H1 (cell line): ENCODE data around the gene POC1B. TPM values are rescaled to one million over a fixed set of nuclear protein-coding genes. Genes with fewer than 3 reads are reported as not detected.

Source experiments
- CTCF ChIA-PET: fragments of 300-600 bp; sonication (Branson Sonifier 250); formaldehyde crosslinking; loops from one replicate; lab custom pipeline; 2021; ENCODE audit not compliant: partially characterized antibody; lab: Charles Lee
- POLR2A ChIA-PET: fragments of 300-600 bp; sonication (Branson Sonifier 250); formaldehyde crosslinking; loops from one replicate; lab custom pipeline; 2021; ENCODE audit warnings: inconsistent platforms; ENCODE audit not compliant: partially characterized antibody; lab: Charles Lee
- DNase-seq, 2 experiments: peaks; one replicate each; pipeline versions ENCODE4 v3.0.0 to v3.0.0-alpha.2; 2010 to 2022; ENCODE audit warnings: low spot score in 2 of 2, low read depth in 1 of 2, mixed read lengths in 1 of 2
- FAIRE-seq: peaks from 2 replicates; lab custom pipeline; 2011; peaks lifted over from hg19 to GRCh38; lab: Jason Lieb, UNC
- H2AFZ ChIP-seq: 2 replicates; pipeline ENCODE4 v1.8.1; 2012; ENCODE audit warnings: low read length, inconsistent platforms
- H2AK5ac ChIP-seq: 2 replicates; pipeline ENCODE4 v1.6.1; 2013; ENCODE audit warnings: low read depth, low read length
- H2BK120ac ChIP-seq: replicated peaks from 2 replicates; pipeline ENCODE3; 2013; ENCODE audit warnings: low read depth, low read length, inconsistent platforms
- H2BK12ac ChIP-seq: 2 replicates; pipeline ENCODE4 v1.6.1; 2013; ENCODE audit warnings: low read depth, low read length
- H2BK15ac ChIP-seq: 2 replicates; pipeline ENCODE4 v1.6.1; 2013; ENCODE audit warnings: low read length
- H2BK20ac ChIP-seq: 2 replicates; pipeline ENCODE4 v1.6.1; 2013; ENCODE audit warnings: low read length
- H2BK5ac ChIP-seq: 2 replicates; pipeline ENCODE4 v1.6.1; 2013; ENCODE audit warnings: low read depth, low read length
- H3K14ac ChIP-seq: 2 replicates; pipeline ENCODE4 v1.6.1; 2013; ENCODE audit warnings: inconsistent platforms; ENCODE audit not compliant: insufficient read length
- H3K18ac ChIP-seq: 2 replicates; pipeline ENCODE4 v1.6.1; 2013; ENCODE audit warnings: low read length; ENCODE audit errors: extremely low read depth
- H3K23ac ChIP-seq: 2 replicates; pipeline ENCODE4 v1.6.1; 2013; ENCODE audit warnings: inconsistent platforms; ENCODE audit not compliant: insufficient read length
- H3K23me2 ChIP-seq: 2 replicates; pipeline ENCODE4 v1.6.1; 2013; ENCODE audit warnings: low read depth, low read length
- H3K27ac ChIP-seq: 2 replicates; pipeline ENCODE4 v1.6.1; 2011; ENCODE audit warnings: low read depth, low read length, inconsistent platforms
- H3K27me3 ChIP-seq, 4 experiments: replicated peaks in 1 of 4; 1 replicate in 1 of 4; 2 replicates in 3 of 4; pipeline versions ENCODE4 v1.6.1 to v1.8.1; 2011 to 2013; ENCODE audit warnings: low read length in 3 of 4, mild to moderate bottlenecking in 3 of 4, inconsistent platforms in 2 of 4, mixed read lengths in 2 of 4, moderate library complexity in 1 of 4; ENCODE audit not compliant: control insufficient read depth in 3 of 4, insufficient read depth in 3 of 4; ENCODE audit errors: extremely low read depth in 1 of 4
- H3K36me3 ChIP-seq, 4 experiments: 2 replicates each; pipeline versions ENCODE4 v1.6.1 to v1.8.1; 2011 to 2013; ENCODE audit warnings: mild to moderate bottlenecking in 4 of 4, low read length in 3 of 4, moderate library complexity in 2 of 4, control low read depth in 1 of 4, inconsistent platforms in 1 of 4; ENCODE audit not compliant: insufficient read depth in 4 of 4, control insufficient read depth in 2 of 4
- H3K4ac ChIP-seq: replicated peaks from 2 replicates; pipeline ENCODE3; 2013; ENCODE audit warnings: low read length, low read depth, mixed read lengths, inconsistent platforms; ENCODE audit not compliant: insufficient read length
- H3K4me1 ChIP-seq, 4 experiments: replicated peaks in 1 of 4; 1 replicate in 1 of 4; 2 replicates in 3 of 4; pipeline versions ENCODE4 v1.6.1 to v1.8.1; 2011 to 2013; ENCODE audit warnings: low read length in 3 of 4, inconsistent platforms in 2 of 4, mixed read lengths in 1 of 4; ENCODE audit not compliant: insufficient read depth in 4 of 4, control insufficient read depth in 3 of 4
- H3K4me2 ChIP-seq, 2 experiments: 2 replicates each; pipeline versions ENCODE4 v1.6.1 to v1.8.1; 2011 to 2013; ENCODE audit warnings: low read depth in 2 of 2, low read length in 2 of 2, control low read depth in 1 of 2, inconsistent platforms in 1 of 2, mild to moderate bottlenecking in 1 of 2; ENCODE audit not compliant: insufficient read depth in 1 of 2
- H3K4me3 ChIP-seq, 4 experiments: fragments of 200-600, 300-600 bp in 1 of 4; sonication (generic), shearing (Covaris generic), sonication (Bioruptor Twin) in 1 of 4; 2 replicates each; pipeline versions ENCODE4 v1.5.1 to v1.8.1; 2011 to 2016; ENCODE audit warnings: low read length in 4 of 4, low read depth in 3 of 4, control low read depth in 2 of 4, inconsistent platforms in 2 of 4, mild to moderate bottlenecking in 2 of 4, mixed read lengths in 1 of 4, moderate library complexity in 1 of 4; ENCODE audit not compliant: insufficient read depth in 2 of 4; ENCODE audit errors: extremely low read depth in 1 of 4
- H3K56ac ChIP-seq: replicated peaks from 2 replicates; pipeline ENCODE3; 2013; ENCODE audit warnings: low read depth, mild to moderate bottlenecking, mixed read lengths, low read length, inconsistent platforms; ENCODE audit not compliant: insufficient read length
- H3K79me1 ChIP-seq: 2 replicates; pipeline ENCODE4 v1.6.1; 2013; ENCODE audit warnings: low read depth, low read length, control low read depth
- H3K79me2 ChIP-seq, 2 experiments: 2 replicates each; pipeline versions ENCODE4 v1.6.1 to v1.8.1; 2012 to 2013; ENCODE audit warnings: low read length in 2 of 2, mild to moderate bottlenecking in 2 of 2, inconsistent platforms in 1 of 2; ENCODE audit not compliant: insufficient read depth in 2 of 2, control insufficient read depth in 1 of 2
- H3K9ac ChIP-seq, 4 experiments: replicated peaks in 1 of 4; 1 replicate in 1 of 4; 2 replicates in 3 of 4; pipeline versions ENCODE4 v1.6.1 to v1.8.1; 2011 to 2013; ENCODE audit warnings: low read depth in 3 of 4, low read length in 3 of 4, control low read depth in 2 of 4, mild to moderate bottlenecking in 2 of 4, moderate library complexity in 2 of 4, inconsistent platforms in 1 of 4; ENCODE audit errors: extremely low read depth in 1 of 4
- H3K9me3 ChIP-seq, 2 experiments: 2 replicates each; pipeline versions ENCODE4 v1.6.1 to v1.8.1; 2012 to 2013; ENCODE audit warnings: mild to moderate bottlenecking in 2 of 2, moderate library complexity in 2 of 2, control low read depth in 1 of 2, inconsistent platforms in 1 of 2, low read depth in 1 of 2, low read length in 1 of 2, mixed read lengths in 1 of 2; ENCODE audit not compliant: insufficient read depth in 2 of 2
- H4K20me1 ChIP-seq, 2 experiments: replicated peaks in 1 of 2; 2 replicates each; pipeline versions ENCODE3 to v1.8.1; 2011 to 2013; ENCODE audit warnings: inconsistent platforms in 2 of 2, low read length in 2 of 2, mild to moderate bottlenecking in 1 of 2; ENCODE audit not compliant: insufficient read depth in 2 of 2, control insufficient read depth in 1 of 2
- H4K5ac ChIP-seq: 2 replicates; pipeline ENCODE4 v1.6.1; 2013; ENCODE audit warnings: low read length, low read depth, mixed read lengths, inconsistent platforms; ENCODE audit not compliant: insufficient read length
- H4K8ac ChIP-seq: 2 replicates; pipeline ENCODE4 v1.8.0; 2013; ENCODE audit warnings: mild to moderate bottlenecking, moderate library complexity, low read length, inconsistent platforms; ENCODE audit not compliant: insufficient read depth; ENCODE audit errors: extremely low read depth
- H4K91ac ChIP-seq: replicated peaks from 2 replicates; pipeline ENCODE3; 2013; ENCODE audit warnings: low read length, mixed read lengths, inconsistent platforms; ENCODE audit not compliant: insufficient read length
- CHD2 ChIP-seq: IDR thresholded peaks from 2 replicates; pipeline ENCODE4 v1.6.1; 2012; ENCODE audit warnings: low read length, improper control_type of control experiment
- NANOG ChIP-seq: IDR thresholded peaks from 2 replicates; pipeline ENCODE4 v1.6.1; 2011; ENCODE audit warnings: low read length, low read depth, mild to moderate bottlenecking, inconsistent platforms; ENCODE audit not compliant: insufficient read depth, poor library complexity, severe bottlenecking
- NRF1 ChIP-seq: IDR thresholded peaks from 2 replicates; pipeline ENCODE4 v1.6.1; 2011; ENCODE audit warnings: mild to moderate bottlenecking, low read depth, low read length, improper control_type of control experiment
- USF2 ChIP-seq: IDR thresholded peaks from 2 replicates; pipeline ENCODE4 v1.6.1; 2011; ENCODE audit warnings: low read length, improper control_type of control experiment
- YY1 ChIP-seq: IDR thresholded peaks from 2 replicates; pipeline ENCODE4 v1.6.1; 2011; ENCODE audit warnings: low read depth, mild to moderate bottlenecking, low read length
- WGBS, 2 experiments: shearing (Covaris generic) in 1 of 2; methylation state at CpG; one replicate each; pipeline versions ENCODE4 v1.1.6 to v1.1.7; 2013 to 2015; ENCODE audit warnings: low lambda C conversion rate in 2 of 2, mixed read lengths in 2 of 2, inconsistent platforms in 1 of 2, low coverage in 1 of 2, missing lambda C conversion rate in 1 of 2; ENCODE audit not compliant: insufficient replicate concordance in 2 of 2, insufficient coverage in 1 of 2, insufficient read length in 1 of 2; ENCODE audit errors: extremely low coverage in 1 of 2, missing lambda C conversion rate in 1 of 2; 5-methylcytosine and 5-hydroxymethylcytosine counted together
- polyA plus RNA-seq, 7 experiments: library from polyadenylated mRNA; depleted of rRNA in 3 of 7; stranded (reverse) in 5 of 7; unstranded in 2 of 7; fragments of >200 nt in 5 of 7; fragments of 200-250 nt in 2 of 7; gene quantifications; 1 replicate in 5 of 7; 2 replicates in 1 of 7; 4 replicates in 1 of 7; pipeline versions ENCODE4 v1.2.1 to v1.2.3, GENCODE V29; 2011 to 2013; ENCODE audit warnings: missing spikeins in 2 of 7, mixed read lengths in 2 of 7
- total RNA-seq: library from RNA; stranded (reverse); fragmentation: NEBNext Ultra II Directional; extraction: Animal tissue kit (Norgen Biotek cat#: 25700); gene quantifications from 2 replicates; pipeline ENCODE4 v1.2.1, GENCODE V29; 2021

The POC1B gene
- total and polyA plus RNA-seq, 2 of the 8 experiments (the other 6 are each of a cell fraction or from before 2014, with no cell fraction given): 7.5 to 16.3 TPM

GRCh38 chr12:89405626-89406345 lies 120.1 kb downstream of the POC1B start:
- Histone ChIP-seq H4K8ac (no peak overlapping the region), H3K4me1 (no peaks in the 10 kb centered on the region; a peak in 1 of 7 replicates), H3K56ac (no peak overlapping the region), H3K18ac (no peak overlapping the region), H3K23me2 (no peaks in the 10 kb centered on the region), H3K23ac (no peak overlapping the region), H2BK5ac (no peak overlapping the region), H2BK15ac (no peak overlapping the region), H3K36me3 (no peaks in the 10 kb centered on the region), H2AFZ (no peak overlapping the region), H2AK5ac (no peak overlapping the region), H4K20me1 (no peaks in the 10 kb centered on the region), H3K14ac (no peak overlapping the region), H3K27me3 (no peaks in the 10 kb centered on the region), H3K9me3 (no peaks in the 10 kb centered on the region), H3K4me2 (no peak overlapping the region), H3K27ac (no peak overlapping the region), H3K79me2 (no peaks in the 10 kb centered on the region), H3K4me3 (no peak overlapping the region), H3K4ac (no peak overlapping the region), H2BK12ac (no peak overlapping the region), H2BK120ac (no peak overlapping the region), H4K91ac (no peak overlapping the region), H3K79me1 (no peaks in the 10 kb centered on the region), H2BK20ac (no peak overlapping the region), H3K9ac (no peak overlapping the region), H4K5ac (no peak overlapping the region)
- WGBS, 2 experiments: 88% methylated on average over 4 of the region's 4 CpGs; no CpG with 5 or more reads in 1 of the 2 experiments
- FAIRE-seq (no peak), DNase-seq (no peak)
- TF ChIP-seq YY1 (no peak), NRF1 (no peak), USF2 (no peak), NANOG (no peak), CHD2 (no peak)
- ChIA-PET CTCF (no interaction called here), POLR2A (no interaction called here)
